Measurements from ENCODE around the gene NPC1.

Gene NPC1

GRCh38 chr18:23506393-23506792 is 79.9 kb downstream of the NPC1 start:
- DNase-seq (ENCODE audit: low read depth), result no peak
- no peak overlapping the region for H3K4me3 ChIP-seq (ENCODE audit: low read length)
- no peak for TF ChIP-seq CTCF (conservative IDR thresholded peaks at IDR 0.05; ENCODE audit: low read length)

GRCh38 chr18:23504720-23505119 is 81.6 kb downstream of the NPC1 start:
- peak overlapping the region; percentile 77 for H3K4me3 ChIP-seq (ENCODE audit: low read length)
- no peak for TF ChIP-seq CTCF (conservative IDR thresholded peaks at IDR 0.05; ENCODE audit: low read length)
- DNase-seq (ENCODE audit: low read depth), result no peak

DNA sequence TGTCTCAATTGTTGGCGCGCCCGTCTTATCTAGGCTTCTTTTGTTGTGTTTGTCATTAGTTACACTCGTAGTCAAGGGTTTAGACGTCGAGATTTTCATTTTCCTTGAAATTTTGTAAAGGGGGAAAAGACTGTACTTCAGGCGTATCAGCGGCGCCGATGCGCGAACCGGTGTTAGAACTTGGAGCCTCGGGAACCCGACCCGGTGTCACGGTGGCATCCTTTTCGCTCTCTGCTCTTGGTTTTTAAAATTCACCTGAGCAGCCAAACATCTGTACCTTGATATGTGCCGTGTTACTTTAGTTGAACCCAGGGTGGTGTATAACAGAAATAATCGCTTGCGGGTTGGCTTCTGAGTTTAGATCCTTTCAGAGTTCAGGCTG is 82.4 kb downstream of the NPC1 start:
- peak; percentile 6 for DNase-seq (ENCODE audit: low read depth)
- no peak for TF ChIP-seq CTCF (conservative IDR thresholded peaks at IDR 0.05; ENCODE audit: low read length)
- H3K4me3 ChIP-seq (ENCODE audit: low read length), result peak overlapping the region; percentile 77

GRCh38 chr18:23503038-23503962 is 83.0 kb downstream of the NPC1 start, which contains the start of gene RMC1:
Gene RMC1, plus strand, starts transcription at chr18:23503511. Its CDS starts 108 bp downstream, at chr18:23503619.
- peak within 1 kb of the TSS; percentile 86 for H3K4me3 ChIP-seq (ENCODE audit: low read length)

GRCh38 chr18:23502516-23503037 is 83.7 kb downstream of the NPC1 start:
- peak overlapping the region; percentile 86 for H3K4me3 ChIP-seq (ENCODE audit: low read length)
- no peak for TF ChIP-seq CTCF (conservative IDR thresholded peaks at IDR 0.05; ENCODE audit: low read length)
- no peak for DNase-seq (ENCODE audit: low read depth)

More at GRCh38 chr18:23503038-23503962, 83.0 kb downstream of the NPC1 start, which contains the start of gene RMC1:
- peak; percentile 8; the same call in 1 of the 2 replicates for TF ChIP-seq CTCF (conservative IDR thresholded peaks at IDR 0.05; ENCODE audit: low read length)
- peak; percentile 91 for DNase-seq (ENCODE audit: low read depth)

DNA sequence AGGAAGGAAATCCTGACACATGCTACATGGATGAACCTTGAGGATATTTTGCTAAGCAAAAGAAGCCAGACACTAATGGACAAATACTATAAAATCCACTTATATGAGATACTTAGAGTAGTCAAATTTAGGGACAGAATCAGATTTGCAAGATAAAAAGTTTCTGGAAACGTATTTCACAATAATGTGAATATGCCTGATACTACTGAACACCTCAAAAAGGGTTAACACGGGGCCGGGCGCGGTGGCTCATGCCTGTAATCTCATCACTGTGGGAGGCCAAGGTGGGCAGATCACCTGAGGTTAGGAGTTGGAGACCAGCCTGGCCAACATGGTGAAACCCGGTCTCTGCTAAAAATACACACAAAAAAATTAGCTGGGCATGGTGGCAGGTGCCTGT is 84.7 kb downstream of the NPC1 start:
- no peak for TF ChIP-seq CTCF (conservative IDR thresholded peaks at IDR 0.05; ENCODE audit: low read length)
- no peak for DNase-seq (ENCODE audit: low read depth)
- no peak overlapping the region for H3K4me3 ChIP-seq (ENCODE audit: low read length)
